ENCODE results near the gene RRP1.

DNA sequence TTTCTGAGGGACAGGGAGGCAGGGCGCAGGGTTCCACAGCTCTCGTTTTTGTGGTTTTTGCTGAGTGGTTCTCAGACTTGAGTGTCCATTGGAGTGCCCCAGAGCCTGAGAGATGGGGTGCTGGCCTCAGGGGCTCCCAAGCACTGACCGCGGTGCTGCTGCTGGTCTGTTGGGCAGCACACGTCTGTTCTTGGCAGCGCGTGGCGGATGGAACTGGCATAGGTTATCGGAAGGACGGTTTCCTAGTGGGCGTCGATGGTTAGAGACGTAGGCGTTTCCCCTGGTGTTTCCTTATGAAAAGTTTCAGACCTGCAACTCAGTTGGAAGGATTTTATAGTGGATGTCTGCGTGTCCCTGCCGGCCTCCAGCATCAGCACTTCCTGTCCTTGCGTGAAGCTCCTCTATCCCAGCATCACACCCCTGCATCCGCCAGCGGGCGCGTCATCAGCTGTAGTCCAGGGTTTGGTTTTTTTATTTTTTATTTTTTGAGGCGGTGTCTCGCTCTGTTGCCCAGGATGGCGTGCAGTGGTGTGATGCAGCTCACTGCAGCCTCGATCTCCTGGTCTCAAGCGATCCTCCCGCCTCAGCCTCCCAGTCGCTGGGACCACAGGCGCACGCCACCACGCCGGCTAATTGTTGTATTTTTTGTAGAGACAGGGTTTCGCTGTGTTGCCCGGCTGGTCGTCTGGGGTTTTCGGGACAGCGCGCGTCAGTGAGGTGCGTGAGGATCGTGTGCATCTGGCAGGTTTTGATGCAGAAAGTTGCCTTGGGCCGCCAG lies 11.8 kb downstream of the RRP1 start:
- TF ChIP-seq, protein P1, sequence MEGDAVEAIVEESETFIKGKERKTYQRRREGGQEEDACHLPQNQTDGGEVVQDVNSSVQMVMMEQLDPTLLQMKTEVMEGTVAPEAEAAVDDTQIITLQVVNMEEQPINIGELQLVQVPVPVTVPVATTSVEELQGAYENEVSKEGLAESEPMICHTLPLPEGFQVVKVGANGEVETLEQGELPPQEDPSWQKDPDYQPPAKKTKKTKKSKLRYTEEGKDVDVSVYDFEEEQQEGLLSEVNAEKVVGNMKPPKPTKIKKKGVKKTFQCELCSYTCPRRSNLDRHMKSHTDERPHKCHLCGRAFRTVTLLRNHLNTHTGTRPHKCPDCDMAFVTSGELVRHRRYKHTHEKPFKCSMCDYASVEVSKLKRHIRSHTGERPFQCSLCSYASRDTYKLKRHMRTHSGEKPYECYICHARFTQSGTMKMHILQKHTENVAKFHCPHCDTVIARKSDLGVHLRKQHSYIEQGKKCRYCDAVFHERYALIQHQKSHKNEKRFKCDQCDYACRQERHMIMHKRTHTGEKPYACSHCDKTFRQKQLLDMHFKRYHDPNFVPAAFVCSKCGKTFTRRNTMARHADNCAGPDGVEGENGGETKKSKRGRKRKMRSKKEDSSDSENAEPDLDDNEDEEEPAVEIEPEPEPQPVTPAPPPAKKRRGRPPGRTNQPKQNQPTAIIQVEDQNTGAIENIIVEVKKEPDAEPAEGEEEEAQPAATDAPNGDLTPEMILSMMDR (IDR thresholded peaks at IDR 0.05), result no peak
- no peak for TF ChIP-seq POLR2A (IDR thresholded peaks at IDR 0.05)

Data from body of pancreas (tissue), 4 donors.